Measurements from ENCODE around the gene KLHDC9.
"Not testable (repeated sequence)": the region's sequence is repeated elsewhere in the genome, so short reads cannot be mapped to it uniquely, and the experiment has no call there.

DNA sequence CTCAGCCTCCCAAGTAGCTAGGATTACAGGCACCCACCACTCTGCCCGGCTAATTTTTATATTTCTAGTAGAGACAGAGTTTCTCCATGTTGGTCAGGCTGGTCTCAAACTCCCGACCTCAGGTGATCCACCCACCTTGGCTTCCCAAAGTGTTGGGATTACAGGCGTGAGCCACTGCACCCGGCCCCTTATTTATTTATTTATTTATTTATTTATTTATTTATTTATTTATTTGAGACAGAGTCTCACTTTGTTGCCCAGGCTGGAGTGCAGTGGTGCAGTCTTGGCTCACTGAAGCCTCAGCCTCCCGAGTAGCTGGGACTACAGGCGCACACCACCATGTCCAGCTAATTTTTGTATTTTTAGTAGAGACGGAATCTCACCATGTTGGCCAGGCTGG lies 32.5 kb upstream of the KLHDC9 start:
- TF ChIP-seq, protein P1, sequence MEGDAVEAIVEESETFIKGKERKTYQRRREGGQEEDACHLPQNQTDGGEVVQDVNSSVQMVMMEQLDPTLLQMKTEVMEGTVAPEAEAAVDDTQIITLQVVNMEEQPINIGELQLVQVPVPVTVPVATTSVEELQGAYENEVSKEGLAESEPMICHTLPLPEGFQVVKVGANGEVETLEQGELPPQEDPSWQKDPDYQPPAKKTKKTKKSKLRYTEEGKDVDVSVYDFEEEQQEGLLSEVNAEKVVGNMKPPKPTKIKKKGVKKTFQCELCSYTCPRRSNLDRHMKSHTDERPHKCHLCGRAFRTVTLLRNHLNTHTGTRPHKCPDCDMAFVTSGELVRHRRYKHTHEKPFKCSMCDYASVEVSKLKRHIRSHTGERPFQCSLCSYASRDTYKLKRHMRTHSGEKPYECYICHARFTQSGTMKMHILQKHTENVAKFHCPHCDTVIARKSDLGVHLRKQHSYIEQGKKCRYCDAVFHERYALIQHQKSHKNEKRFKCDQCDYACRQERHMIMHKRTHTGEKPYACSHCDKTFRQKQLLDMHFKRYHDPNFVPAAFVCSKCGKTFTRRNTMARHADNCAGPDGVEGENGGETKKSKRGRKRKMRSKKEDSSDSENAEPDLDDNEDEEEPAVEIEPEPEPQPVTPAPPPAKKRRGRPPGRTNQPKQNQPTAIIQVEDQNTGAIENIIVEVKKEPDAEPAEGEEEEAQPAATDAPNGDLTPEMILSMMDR (IDR thresholded peaks at IDR 0.05), result not testable (repeated sequence)
- TF ChIP-seq POLR2A (IDR thresholded peaks at IDR 0.05; ENCODE audit: low read depth), result not testable (repeated sequence)

All from esophagus muscularis mucosa (tissue), 3 donors.